ENCODE results near the gene CACNG5. TPM values are rescaled to one million over a fixed set of nuclear protein-coding genes. Genes with fewer than 3 reads are reported as not detected.

CACNG5 gene
- total RNA-seq, 1 donor from 2014 or later = not detected

GRCh38 chr17:66925811-66926500, 91.0 kb downstream of the CACNG5 start:
- Mint-ChIP-seq H3K36me3 (ENCODE audit: insufficient read depth) (peaks cover 1% of the 10 kb centered on the region), H3K4me1 (ENCODE audit: low read depth) (no peaks in the 10 kb centered on the region), H3K27me3 (peaks cover 8% of the 10 kb centered on the region), H3K27ac (no peak overlapping the region), H3K9me3 (ENCODE audit: low read depth) (peaks cover 2% of the 10 kb centered on the region), H3K4me3 (ENCODE audit: low read depth) (no peak overlapping the region)
- DNase-seq (ENCODE audit: low spot score, unreplicated experiment) = no peak
- no peak for TF ChIP-seq CTCF (IDR thresholded peaks at IDR 0.05; ENCODE audit: unreplicated experiment)

GRCh38 chr17:66928949-66929348, 94.0 kb downstream of the CACNG5 start:
- Mint-ChIP-seq H3K27me3 (peaks cover 8% of the 10 kb centered on the region), H3K9me3 (ENCODE audit: low read depth) (no peaks in the 10 kb centered on the region), H3K4me1 (ENCODE audit: low read depth) (no peaks in the 10 kb centered on the region), H3K4me3 (ENCODE audit: low read depth) (no peak overlapping the region), H3K27ac (no peak overlapping the region), H3K36me3 (ENCODE audit: insufficient read depth) (no peaks in the 10 kb centered on the region)
- no peak for TF ChIP-seq CTCF (IDR thresholded peaks at IDR 0.05; ENCODE audit: unreplicated experiment)
- no peak for DNase-seq (ENCODE audit: low spot score, unreplicated experiment)

GRCh38 chr17:66929591-66929990, 94.7 kb downstream of the CACNG5 start:
- Mint-ChIP-seq H3K27me3 (peaks cover 8% of the 10 kb centered on the region), H3K4me1 (ENCODE audit: low read depth) (no peaks in the 10 kb centered on the region), H3K9me3 (ENCODE audit: low read depth) (peaks cover under 1% of the 10 kb centered on the region), H3K27ac (no peak overlapping the region), H3K4me3 (ENCODE audit: low read depth) (no peak overlapping the region), H3K36me3 (ENCODE audit: insufficient read depth) (no peaks in the 10 kb centered on the region)
- no peak for TF ChIP-seq CTCF (IDR thresholded peaks at IDR 0.05; ENCODE audit: unreplicated experiment)
- DNase-seq (ENCODE audit: low spot score, unreplicated experiment) = no peak

- no peak for TF ChIP-seq CTCF (IDR thresholded peaks at IDR 0.05; ENCODE audit: unreplicated experiment)
- H3K27ac Mint-ChIP-seq = no peak overlapping the region
- H3K4me3 Mint-ChIP-seq (ENCODE audit: low read depth) = no peak overlapping the region
- H3K9me3 Mint-ChIP-seq (ENCODE audit: low read depth) = peaks cover 6% of the 10 kb centered on the region
- peaks cover 8% of the 10 kb centered on the region for H3K27me3 Mint-ChIP-seq
- no peaks in the 10 kb centered on the region for H3K4me1 Mint-ChIP-seq (ENCODE audit: low read depth)
- H3K36me3 Mint-ChIP-seq (ENCODE audit: insufficient read depth) = no peaks in the 10 kb centered on the region
- DNase-seq (ENCODE audit: low spot score, unreplicated experiment) = no peak
These were observed 96.0 kb downstream of the CACNG5 start for GRCh38 chr17:66930933-66931332.

GRCh38 chr17:66932311-66932710, 97.4 kb downstream of the CACNG5 start:
- H3K4me3 Mint-ChIP-seq (ENCODE audit: low read depth) = no peak overlapping the region
- peaks cover 8% of the 10 kb centered on the region for H3K27me3 Mint-ChIP-seq
- no peaks in the 10 kb centered on the region for H3K4me1 Mint-ChIP-seq (ENCODE audit: low read depth)
- no peak for TF ChIP-seq CTCF (IDR thresholded peaks at IDR 0.05; ENCODE audit: unreplicated experiment)
- no peaks in the 10 kb centered on the region for H3K36me3 Mint-ChIP-seq (ENCODE audit: insufficient read depth)
- DNase-seq (ENCODE audit: low spot score, unreplicated experiment) = no peak
- H3K9me3 Mint-ChIP-seq (ENCODE audit: low read depth) = peaks cover 10% of the 10 kb centered on the region
- H3K27ac Mint-ChIP-seq = no peak overlapping the region

Data from progenitor cell of endocrine pancreas (in vitro differentiated cells).